ENCODE results near the gene LDLRAD4.

- TF ChIP-seq POLR2A (IDR thresholded peaks at IDR 0.05; ENCODE audit: low read depth, low read length) = no peak
- TF ChIP-seq POLR2AphosphoS5 (IDR thresholded peaks at IDR 0.05; ENCODE audit: low read depth, low read length) = no peak
- TF ChIP-seq SPI1 (IDR thresholded peaks at IDR 0.05; ENCODE audit: low read depth, low read length) = no peak
- TF ChIP-seq POU2F2 (IDR thresholded peaks at IDR 0.05; ENCODE audit: low read depth, low read length) = no peak
- no peak for TF ChIP-seq TAF1 (IDR thresholded peaks at IDR 0.05; ENCODE audit: low read depth, low read length)
These were observed 232.0 kb downstream of the LDLRAD4 start for GRCh38 chr18:13450289-13451212.

Measured in GM12891 (cell line).